Lower leg skin (tissue), 4 donors: ENCODE measurements around the gene ARHGAP12. TPM values are rescaled to one million over a fixed set of nuclear protein-coding genes. Genes with fewer than 3 reads are reported as not detected.

Experiments
- DNase-seq, 2 donors: peaks; one replicate each; pipeline ENCODE4 v3.0.0-alpha.2; 2019; ENCODE audit warnings: low spot score in 2 of 2
- H3K4me3 ChIP-seq: fragments of 200-600 bp; sonication (generic); 2 replicates; pipeline ENCODE4 v1.5.1; 2017; ENCODE audit warnings: mild to moderate bottlenecking, low read depth; ENCODE audit not compliant: poor library complexity, severe bottlenecking
- CTCF ChIP-seq, 3 donors: fragments of 450-650 bp; IDR thresholded peaks; one replicate each; pipeline ENCODE4 v1.5.1; 2016; ENCODE audit warnings: antibody characterized with exemption in 3 of 3, mild to moderate bottlenecking in 3 of 3, moderate library complexity in 2 of 3
- POLR2A ChIP-seq, 2 donors: fragments of 450-650 bp; IDR thresholded peaks; one replicate each; pipeline ENCODE4 v1.6.1; 2016 to 2017; ENCODE audit warnings: antibody characterized with exemption in 2 of 2, mild to moderate bottlenecking in 1 of 2, moderate library complexity in 1 of 2
- WGBS, 2 donors: methylation state at CpG; one replicate each; pipeline ENCODE4 v1.1.5; 2018; 5-methylcytosine and 5-hydroxymethylcytosine counted together
- intact Hi-C: fragments of 100-400 bp; cut with DNase I; formaldehyde crosslinking; loops from one replicate; pipeline ENCODE4 v1.15.0; 2023; ENCODE audit warnings: low total_unique reads
- total RNA-seq, 4 donors: library from RNA; depleted of rRNA; stranded (reverse); fragments of >200 nt; gene quantifications; one replicate each; pipeline ENCODE4 v1.1.0, GENCODE V29; 2016

ARHGAP12 gene
- total RNA-seq, 4 donors from 2014 or later: 29.9 to 35.2 (median 31.4) TPM

GRCh38 chr10:31768467-31768866 is 160.2 kb downstream of the ARHGAP12 start:
- intact Hi-C loops: no loop called here
- TF ChIP-seq POLR2A (IDR thresholded peaks at IDR 0.05): no peak
- no peak for TF ChIP-seq CTCF (IDR thresholded peaks at IDR 0.05)
- WGBS, 2 donors: 100% methylated on average over 1 of the region's 1 CpG

GRCh38 chr10:31765541-31765940 is 163.1 kb downstream of the ARHGAP12 start:
- no peak for DNase-seq

More at GRCh38 chr10:31768467-31768866, 160.2 kb downstream of the ARHGAP12 start:
- no peak for DNase-seq
- H3K4me3 ChIP-seq: no peak overlapping the region

GRCh38 chr10:31762316-31762715 is 166.3 kb downstream of the ARHGAP12 start:
- WGBS, 2 donors: 95 to 96% methylated on average over 4 of the region's 4 CpGs
- TF ChIP-seq CTCF (IDR thresholded peaks at IDR 0.05) (no peak), POLR2A (IDR thresholded peaks at IDR 0.05) (no peak)
- intact Hi-C loops: no loop called here
- DNase-seq: no peak
- H3K4me3 ChIP-seq: no peak overlapping the region

More at GRCh38 chr10:31765541-31765940, 163.1 kb downstream of the ARHGAP12 start:
- no peak overlapping the region for H3K4me3 ChIP-seq
- intact Hi-C loops: no loop called here
- TF ChIP-seq CTCF (IDR thresholded peaks at IDR 0.05): no peak
- TF ChIP-seq POLR2A (IDR thresholded peaks at IDR 0.05): no peak
- 60 to 74% methylated on average over 8 to 9 of the region's 9 CpGs for WGBS, 2 donors

- H3K4me3 ChIP-seq: no peak overlapping the region
- TF ChIP-seq CTCF (IDR thresholded peaks at IDR 0.05) (no peak), POLR2A (IDR thresholded peaks at IDR 0.05) (no peak)
- intact Hi-C loops: no loop called here
- 82 to 84% methylated on average over 3 of the region's 3 CpGs for WGBS, 2 donors
- DNase-seq: no peak
Observed at GRCh38 chr10:31761156-31761555, 167.5 kb downstream of the ARHGAP12 start.

- intact Hi-C loops: no loop called here
- H3K4me3 ChIP-seq: no peak overlapping the region
- WGBS, 2 donors: 46 to 52% methylated on average over 8 of the region's 8 CpGs
- no peak for DNase-seq
- TF ChIP-seq CTCF (IDR thresholded peaks at IDR 0.05) (no peak), POLR2A (IDR thresholded peaks at IDR 0.05) (no peak)
Observed at GRCh38 chr10:31760674-31761081, 168.0 kb downstream of the ARHGAP12 start.
